HUES48 (cell line): ENCODE data around the gene LRRC73.
"Not testable (repeated sequence)": the region's sequence is repeated elsewhere in the genome, so short reads cannot be mapped to it uniquely, and the experiment has no call there.

Experiments used
- H3K27ac ChIP-seq: one replicate; pipeline ENCODE4 v1.7.0; 2013; ENCODE audit warnings: low read depth, low read length, inconsistent platforms
- H3K27me3 ChIP-seq: 2 replicates; pipeline ENCODE4 v1.6.1; 2013; ENCODE audit warnings: mild to moderate bottlenecking, low read length; ENCODE audit not compliant: control insufficient read depth, insufficient read depth
- H3K36me3 ChIP-seq: 2 replicates; pipeline ENCODE4 v1.6.1; 2013; ENCODE audit warnings: low read length; ENCODE audit not compliant: control insufficient read depth, insufficient read depth
- H3K4me1 ChIP-seq: 2 replicates; pipeline ENCODE4 v1.6.1; 2013; ENCODE audit warnings: mild to moderate bottlenecking, low read length; ENCODE audit not compliant: control insufficient read depth, insufficient read depth
- H3K4me3 ChIP-seq: 2 replicates; pipeline ENCODE4 v1.5.1; 2013; ENCODE audit warnings: mild to moderate bottlenecking, low read depth, low read length
- H3K9ac ChIP-seq: 2 replicates; pipeline ENCODE4 v1.6.1; 2013; ENCODE audit warnings: mild to moderate bottlenecking, low read depth, low read length, moderate library complexity
- H3K9me3 ChIP-seq: 2 replicates; pipeline ENCODE4 v1.6.1; 2013; ENCODE audit warnings: low read length; ENCODE audit not compliant: control insufficient read depth, insufficient read depth

The LRRC73 gene

GRCh38 chr6:43460032-43460431, 50.1 kb downstream of the LRRC73 start:
- Histone ChIP-seq H3K4me1 (no peaks in the 10 kb centered on the region), H3K9me3 (no peaks in the 10 kb centered on the region), H3K36me3 (no peaks in the 10 kb centered on the region), H3K27me3 (peaks cover 23% of the 10 kb centered on the region), H3K9ac (no peak overlapping the region), H3K27ac (no peak overlapping the region), H3K4me3 (no peak overlapping the region)

- Histone ChIP-seq H3K27me3 (peaks cover 28% of the 10 kb centered on the region), H3K4me1 (no peaks in the 10 kb centered on the region)
Measured at GRCh38 chr6:43459535-43459934, 50.6 kb downstream of the LRRC73 start.

GRCh38 chr6:43458154-43458553, 52.0 kb downstream of the LRRC73 start:
- H3K36me3 ChIP-seq, H3K9ac ChIP-seq, H3K9me3 ChIP-seq, H3K4me3 ChIP-seq, H3K4me1 ChIP-seq, H3K27ac ChIP-seq: not testable (repeated sequence)
- peaks cover 36% of the 10 kb centered on the region for H3K27me3 ChIP-seq

More at GRCh38 chr6:43459535-43459934, 50.6 kb downstream of the LRRC73 start:
- H3K9ac ChIP-seq = no peak overlapping the region
- no peak overlapping the region for H3K4me3 ChIP-seq
- H3K27ac ChIP-seq = no peak overlapping the region
- H3K36me3 ChIP-seq = no peaks in the 10 kb centered on the region
- H3K9me3 ChIP-seq = no peaks in the 10 kb centered on the region

- H3K27ac ChIP-seq = no peak overlapping the region
- no peaks in the 10 kb centered on the region for H3K9me3 ChIP-seq
- H3K27me3 ChIP-seq = peaks cover 36% of the 10 kb centered on the region
- H3K9ac ChIP-seq = no peak overlapping the region
- 0 out of 2 replicates have a peak, but pooled peaks cover 3% of the 10 kb centered on the region for H3K36me3 ChIP-seq
- H3K4me1 ChIP-seq = 0 out of 2 replicates have a peak, but pooled peaks cover 2% of the 10 kb centered on the region
- no peak overlapping the region for H3K4me3 ChIP-seq
Measured at GRCh38 chr6:43457643-43458042, 52.5 kb downstream of the LRRC73 start.
